ENCODE measurements around the gene GAPVD1. TPM values are rescaled to one million over a fixed set of nuclear protein-coding genes. Genes with fewer than 3 reads are reported as not detected.
A peak's percentile ranks its signal among the peaks of the same experiment; 100 is the strongest.
"Not testable (repeated sequence)": the region's sequence is repeated elsewhere in the genome, so short reads cannot be mapped to it uniquely, and the experiment has no call there.

The GAPVD1 gene
- total and polyA plus RNA-seq, 2 donors = 14.2 to 77.6 TPM

DNA sequence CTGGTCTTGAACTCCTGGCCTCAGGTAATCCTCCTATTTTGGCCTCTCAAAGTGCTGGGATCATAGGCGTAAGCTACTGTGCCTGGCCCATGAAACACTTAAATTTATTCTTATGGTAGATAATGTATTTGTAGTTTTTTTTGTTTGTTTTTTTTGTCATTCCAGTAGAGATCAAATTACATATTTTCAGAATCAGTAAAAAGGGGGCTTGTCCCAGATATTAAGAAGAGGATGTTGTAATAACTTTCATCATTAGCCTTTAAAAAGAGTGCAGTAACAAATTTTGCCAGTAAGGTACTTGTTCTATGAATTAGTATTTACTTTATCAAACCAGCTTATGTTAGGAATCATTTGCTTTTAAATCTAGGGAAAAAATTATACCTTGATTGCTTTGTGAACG, 42.6 kb downstream of the GAPVD1 start:
- Histone ChIP-seq H3K27ac (ENCODE audit: low read depth) (no peak overlapping the region), H3K36me3 (ENCODE audit: insufficient read depth) (peaks cover 9% of the 10 kb centered on the region), H3K4me1 (ENCODE audit: insufficient read depth) (no peaks in the 10 kb centered on the region), H3K4me3 (ENCODE audit: low read depth, low read length) (no peak overlapping the region)
- DNase-seq (ENCODE audit: extremely low spot score) = no peak
- 96% methylated on average over 2 of the region's 2 CpGs for WGBS

DNA sequence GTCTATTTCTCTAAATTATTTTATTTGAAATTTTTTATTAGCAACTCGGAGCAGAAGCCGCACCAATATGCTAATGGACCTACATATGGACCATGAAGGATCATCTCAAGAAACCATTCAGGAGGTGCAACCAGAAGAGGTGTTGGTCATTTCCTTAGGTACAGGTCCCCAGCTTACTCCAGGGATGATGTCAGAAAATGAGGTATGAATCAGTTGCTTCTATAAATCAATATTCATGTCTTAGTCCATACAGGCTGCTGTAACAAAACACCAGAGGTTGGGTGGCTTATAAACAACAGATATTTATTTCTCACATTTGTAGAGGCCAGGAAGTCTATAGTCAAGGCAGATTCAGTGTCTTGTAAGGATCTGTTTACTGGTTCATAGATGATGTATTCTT, 50.8 kb downstream of the GAPVD1 start:
- H3K4me3 ChIP-seq (ENCODE audit: low read depth, low read length) = no peak overlapping the region
- no peak for DNase-seq (ENCODE audit: extremely low spot score)
- no peaks in the 10 kb centered on the region for H3K4me1 ChIP-seq (ENCODE audit: insufficient read depth)
- peaks cover 5% of the 10 kb centered on the region for H3K36me3 ChIP-seq (ENCODE audit: insufficient read depth)
- no peak overlapping the region for H3K27ac ChIP-seq (ENCODE audit: low read depth)
- 96% methylated on average over 2 of the region's 2 CpGs for WGBS

DNA sequence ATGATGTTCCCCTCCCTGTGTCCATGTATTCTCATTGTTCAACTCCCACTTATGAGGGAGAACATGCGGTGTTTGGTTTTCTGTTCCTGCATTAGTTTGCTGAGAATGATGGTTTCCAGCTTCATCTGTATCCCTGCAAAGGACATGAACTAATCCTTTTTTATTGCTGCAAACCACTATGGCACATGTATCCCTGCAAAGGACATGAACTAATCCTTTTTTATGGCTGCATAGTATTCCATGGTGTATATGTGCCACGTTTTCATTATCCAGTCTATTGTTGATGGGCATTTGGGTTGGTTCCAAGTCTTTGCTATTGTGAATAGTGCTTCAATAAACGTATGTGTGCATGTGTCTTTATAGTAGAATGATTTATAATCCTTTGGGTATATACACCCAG, 54.7 kb downstream of the GAPVD1 start:
- H3K4me1 ChIP-seq (ENCODE audit: insufficient read depth); H3K27ac ChIP-seq (ENCODE audit: low read depth); H3K36me3 ChIP-seq (ENCODE audit: insufficient read depth); H3K4me3 ChIP-seq (ENCODE audit: low read depth, low read length); DNase-seq (ENCODE audit: extremely low spot score): not testable (repeated sequence)
- WGBS = 93% methylated on average over 3 of the region's 3 CpGs

DNA sequence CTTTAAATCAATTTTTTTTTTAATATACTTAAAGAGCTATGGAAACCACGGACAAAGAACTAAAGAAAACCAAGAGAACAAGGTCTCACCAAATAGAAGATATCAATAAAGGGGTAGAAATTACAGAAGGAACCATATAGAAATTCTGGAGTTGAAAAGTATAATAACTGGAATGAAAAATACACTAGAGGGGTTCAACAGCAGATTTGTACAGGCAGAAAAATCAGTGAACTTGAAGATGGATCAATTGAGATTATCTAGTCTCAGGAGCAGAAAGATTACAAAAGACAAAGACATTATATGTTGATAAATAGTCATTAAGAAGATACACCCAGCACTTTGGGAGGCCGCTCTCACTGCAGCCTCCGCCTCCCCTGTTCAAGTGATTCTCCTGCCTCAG, 56.1 kb downstream of the GAPVD1 start:
- H3K4me1 ChIP-seq (ENCODE audit: insufficient read depth) = no peaks in the 10 kb centered on the region
- H3K4me3 ChIP-seq (ENCODE audit: low read depth, low read length) = no peak overlapping the region
- WGBS = 98% methylated on average over 3 of the region's 3 CpGs
- peaks cover 2% of the 10 kb centered on the region for H3K36me3 ChIP-seq (ENCODE audit: insufficient read depth)
- no peak for DNase-seq (ENCODE audit: extremely low spot score)
- no peak overlapping the region for H3K27ac ChIP-seq (ENCODE audit: low read depth)

DNA sequence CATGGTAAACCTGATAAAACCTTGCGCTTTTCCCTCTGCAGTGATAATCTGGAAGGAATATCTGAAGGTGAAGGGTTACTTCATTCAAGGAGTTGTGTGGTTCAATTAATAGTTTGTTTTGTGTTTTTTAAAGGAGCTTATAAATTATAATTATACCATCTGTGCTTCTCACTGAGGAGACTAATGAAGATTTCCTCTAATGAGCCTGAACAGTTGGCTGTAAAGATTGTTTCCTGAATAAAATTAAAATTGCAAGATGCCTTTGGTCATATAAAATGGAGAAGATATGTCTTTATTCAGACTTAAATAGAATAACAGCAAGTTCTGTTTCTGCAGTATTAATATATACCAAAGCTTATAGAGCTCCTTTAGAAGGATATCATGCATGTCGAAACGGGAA, 59.9 kb downstream of the GAPVD1 start:
- no peak overlapping the region for H3K4me3 ChIP-seq (ENCODE audit: low read depth, low read length)
- 96% methylated on average over 3 of the region's 3 CpGs for WGBS
- peaks cover 2% of the 10 kb centered on the region for H3K36me3 ChIP-seq (ENCODE audit: insufficient read depth)
- no peaks in the 10 kb centered on the region for H3K4me1 ChIP-seq (ENCODE audit: insufficient read depth)
- no peak overlapping the region for H3K27ac ChIP-seq (ENCODE audit: low read depth)
- no peak for DNase-seq (ENCODE audit: extremely low spot score)

DNA sequence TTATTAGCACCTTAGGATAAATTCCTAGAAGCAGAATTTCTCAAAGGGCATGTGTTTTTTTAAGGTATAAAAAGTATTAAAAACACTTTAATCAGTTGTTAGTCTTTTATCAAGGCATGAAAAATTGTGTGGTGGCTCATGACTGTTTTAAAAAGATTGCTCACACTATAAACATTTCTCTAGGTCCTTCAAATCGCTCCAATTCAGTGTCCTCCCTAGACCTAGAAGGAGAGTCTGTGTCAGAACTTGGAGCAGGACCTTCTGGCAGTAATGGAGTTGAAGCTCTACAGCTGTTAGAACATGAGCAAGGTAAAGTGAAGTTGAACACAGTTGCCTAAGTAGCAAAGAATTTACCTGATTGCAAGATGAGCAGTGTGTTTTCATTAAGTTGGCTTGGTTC, 62.0 kb downstream of the GAPVD1 start:
- Histone ChIP-seq H3K27ac (ENCODE audit: low read depth) (no peak overlapping the region), H3K4me3 (ENCODE audit: low read depth, low read length) (no peak overlapping the region), H3K36me3 (ENCODE audit: insufficient read depth) (peaks cover 2% of the 10 kb centered on the region), H3K4me1 (ENCODE audit: insufficient read depth) (no peaks in the 10 kb centered on the region)
- 92% methylated on average over 1 of the region's 1 CpG for WGBS
- DNase-seq (ENCODE audit: extremely low spot score) = no peak

DNA sequence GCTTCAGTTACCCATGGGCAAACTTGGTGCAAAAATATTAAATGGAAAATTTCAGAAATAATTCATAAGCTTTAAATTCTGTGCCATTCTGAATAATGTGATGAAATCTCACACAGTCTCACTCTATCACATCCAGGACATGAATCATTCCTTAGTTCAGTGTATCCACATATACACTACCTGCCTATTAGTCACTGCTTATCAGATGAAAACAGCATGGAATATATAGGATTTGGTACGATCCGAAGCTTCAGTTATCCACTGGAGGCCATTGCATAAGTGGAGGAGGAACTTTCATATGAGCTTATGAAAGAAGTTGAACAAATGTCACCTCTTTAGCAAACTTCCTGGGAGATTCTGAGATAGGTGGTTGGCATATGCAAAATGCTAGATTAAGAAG, 64.2 kb downstream of the GAPVD1 start:
- H3K4me3 ChIP-seq (ENCODE audit: low read depth, low read length) = no peak overlapping the region
- no peak overlapping the region for H3K27ac ChIP-seq (ENCODE audit: low read depth)
- H3K36me3 ChIP-seq (ENCODE audit: insufficient read depth) = peaks cover 2% of the 10 kb centered on the region
- DNase-seq (ENCODE audit: extremely low spot score) = no peak
- WGBS = 87% methylated on average over 2 of the region's 2 CpGs
- no peaks in the 10 kb centered on the region for H3K4me1 ChIP-seq (ENCODE audit: insufficient read depth)

DNA sequence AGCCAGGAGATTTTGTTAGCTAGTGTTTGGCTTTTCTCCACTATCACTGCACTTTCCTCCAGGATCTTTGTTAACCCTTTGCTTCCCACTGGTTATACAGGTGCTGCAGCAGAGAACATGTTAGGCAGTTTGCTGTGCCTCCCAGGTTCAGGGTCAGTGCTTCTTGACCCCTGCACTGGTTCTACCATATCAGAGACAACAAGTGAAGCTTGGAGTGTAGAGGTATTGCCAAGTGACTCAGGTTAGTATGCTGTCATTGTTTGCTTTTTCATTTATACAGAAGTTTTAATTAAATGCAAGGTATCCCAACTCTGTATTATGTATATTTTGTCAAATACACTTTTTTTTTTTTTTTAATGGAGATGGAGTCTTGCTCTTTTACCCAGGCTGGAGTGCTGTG, 68.4 kb downstream of the GAPVD1 start:
- no peak for DNase-seq (ENCODE audit: extremely low spot score)
- Histone ChIP-seq H3K4me3 (ENCODE audit: low read depth, low read length) (no peak overlapping the region), H3K36me3 (ENCODE audit: insufficient read depth) (peaks cover 2% of the 10 kb centered on the region), H3K4me1 (ENCODE audit: insufficient read depth) (no peaks in the 10 kb centered on the region), H3K27ac (ENCODE audit: low read depth) (no peak overlapping the region)

DNA sequence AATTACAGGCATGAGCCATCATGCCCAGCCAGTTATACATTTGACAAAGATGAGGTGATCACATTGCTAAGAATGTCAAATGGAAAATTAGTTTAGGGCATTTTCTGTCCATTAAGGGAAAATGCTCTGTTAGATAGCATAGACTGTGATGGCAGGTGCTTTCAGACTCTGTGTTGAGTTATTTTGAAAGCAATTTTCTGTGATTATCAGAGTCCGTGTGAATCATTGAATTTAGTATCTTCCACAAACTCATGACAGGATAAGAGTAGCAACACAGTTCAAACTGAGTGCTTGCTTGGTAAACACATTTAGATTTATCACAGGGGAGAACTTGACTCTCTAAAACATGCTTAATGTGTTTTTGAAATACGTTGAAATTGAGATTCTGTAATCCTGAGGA, 69.0 kb downstream of the GAPVD1 start:
- 84% methylated on average over 2 of the region's 2 CpGs for WGBS
- Histone ChIP-seq H3K36me3 (ENCODE audit: insufficient read depth) (peaks cover 2% of the 10 kb centered on the region), H3K4me1 (ENCODE audit: insufficient read depth) (no peaks in the 10 kb centered on the region), H3K4me3 (ENCODE audit: low read depth, low read length) (no peak overlapping the region), H3K27ac (ENCODE audit: low read depth) (no peak overlapping the region)
- DNase-seq (ENCODE audit: extremely low spot score) = no peak

DNA sequence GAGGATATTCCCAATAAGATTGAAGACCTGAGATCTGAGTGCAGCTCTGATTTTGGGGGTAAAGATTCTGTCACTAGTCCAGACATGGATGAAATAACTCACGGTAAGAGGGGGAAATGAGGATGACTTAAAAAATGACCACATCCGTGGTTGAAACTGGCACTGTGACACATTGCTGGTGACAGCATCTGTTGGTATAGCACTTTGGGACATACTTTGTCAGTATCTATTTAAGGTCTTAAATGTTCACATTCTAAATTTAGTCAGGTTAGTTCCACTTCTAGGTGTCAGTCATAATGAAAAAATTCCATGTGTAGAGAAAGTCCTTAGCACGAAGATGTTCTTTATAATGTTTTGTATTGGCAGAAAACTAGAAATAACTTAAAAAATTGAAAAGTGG, 70.9 kb downstream of the GAPVD1 start:
- H3K36me3 ChIP-seq (ENCODE audit: insufficient read depth) = peaks cover 6% of the 10 kb centered on the region
- 86% methylated on average over 3 of the region's 3 CpGs for WGBS

DNA sequence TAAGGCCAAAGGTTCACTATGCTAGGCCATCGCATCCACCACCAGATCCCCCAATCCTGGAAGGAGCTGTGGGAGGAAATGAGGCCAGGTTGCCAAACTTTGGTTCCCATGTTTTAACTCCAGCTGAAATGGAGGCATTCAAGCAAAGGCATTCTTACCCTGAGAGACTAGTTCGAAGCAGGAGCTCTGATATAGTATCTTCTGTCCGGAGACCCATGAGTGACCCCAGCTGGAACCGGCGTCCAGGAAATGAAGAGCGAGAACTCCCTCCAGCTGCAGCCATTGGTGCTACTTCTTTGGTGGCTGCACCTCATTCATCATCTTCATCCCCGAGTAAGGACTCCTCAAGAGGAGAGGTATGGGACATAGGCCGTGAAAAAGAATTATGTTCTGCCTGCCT, 75.6 kb downstream of the GAPVD1 start:
- Histone ChIP-seq H3K36me3 (ENCODE audit: insufficient read depth) (peaks cover 10% of the 10 kb centered on the region), H3K4me3 (ENCODE audit: low read depth, low read length) (no peak overlapping the region), H3K4me1 (ENCODE audit: insufficient read depth) (no peaks in the 10 kb centered on the region), H3K27ac (ENCODE audit: low read depth) (no peak overlapping the region)
- WGBS = 75% methylated on average over 8 of the region's 8 CpGs
- no peak for DNase-seq (ENCODE audit: extremely low spot score)

More for the DNA sequence above, 70.9 kb downstream of the GAPVD1 start:
- DNase-seq (ENCODE audit: extremely low spot score) = no peak
- H3K27ac ChIP-seq (ENCODE audit: low read depth) = no peak overlapping the region
- H3K4me1 ChIP-seq (ENCODE audit: insufficient read depth) = no peaks in the 10 kb centered on the region
- no peak overlapping the region for H3K4me3 ChIP-seq (ENCODE audit: low read depth, low read length)

DNA sequence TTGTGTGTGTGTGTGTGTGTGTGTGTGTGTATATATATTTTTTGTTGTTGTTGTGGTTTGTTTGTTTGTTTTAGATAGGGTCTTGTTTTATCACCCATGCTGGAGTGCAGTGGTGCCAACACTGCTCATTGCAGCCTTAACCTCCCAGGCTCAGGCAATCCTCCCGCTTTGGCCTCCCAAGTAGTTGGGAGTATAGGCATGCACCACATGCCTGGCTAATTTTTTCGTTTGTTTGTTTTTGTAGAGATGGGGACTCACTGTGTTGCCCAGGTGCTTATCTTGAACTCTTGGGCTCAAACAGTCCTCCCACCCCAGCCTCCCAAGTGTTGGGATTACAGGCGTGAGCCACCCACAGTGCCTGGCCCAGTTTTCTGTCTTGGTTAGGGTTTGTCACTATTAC, 77.3 kb downstream of the GAPVD1 start:
- 93% methylated on average over 3 of the region's 3 CpGs for WGBS
- no peak for DNase-seq (ENCODE audit: extremely low spot score)
- Histone ChIP-seq H3K27ac (ENCODE audit: low read depth) (no peak overlapping the region), H3K4me1 (ENCODE audit: insufficient read depth) (no peaks in the 10 kb centered on the region), H3K36me3 (ENCODE audit: insufficient read depth) (peaks cover 10% of the 10 kb centered on the region), H3K4me3 (ENCODE audit: low read depth, low read length) (no peak overlapping the region)

DNA sequence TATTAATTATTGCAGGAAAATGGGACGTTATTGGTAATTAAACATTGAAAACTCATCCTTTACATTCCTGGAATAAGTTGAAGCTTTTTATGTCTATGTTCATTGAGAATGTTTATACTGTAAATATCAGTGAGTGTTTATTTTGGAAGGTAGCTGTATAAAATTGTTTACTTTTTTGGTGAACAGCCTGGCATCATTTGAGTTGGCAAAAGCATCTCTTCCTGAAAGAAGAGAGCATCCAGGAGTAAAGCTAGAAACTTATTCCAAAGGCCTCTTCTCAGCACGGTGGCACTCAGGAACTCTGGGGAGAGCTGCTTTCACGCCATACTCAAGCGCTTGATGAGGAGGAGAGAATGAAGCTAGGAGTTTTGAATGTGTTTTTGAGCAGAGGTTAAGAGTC, 79.9 kb downstream of the GAPVD1 start:
- no peak for DNase-seq (ENCODE audit: extremely low spot score)
- no peak overlapping the region for H3K27ac ChIP-seq (ENCODE audit: low read depth)
- WGBS = 81% methylated on average over 4 of the region's 4 CpGs
- peaks cover 12% of the 10 kb centered on the region for H3K36me3 ChIP-seq (ENCODE audit: insufficient read depth)
- no peaks in the 10 kb centered on the region for H3K4me1 ChIP-seq (ENCODE audit: insufficient read depth)
- H3K4me3 ChIP-seq (ENCODE audit: low read depth, low read length) = no peak overlapping the region

DNA sequence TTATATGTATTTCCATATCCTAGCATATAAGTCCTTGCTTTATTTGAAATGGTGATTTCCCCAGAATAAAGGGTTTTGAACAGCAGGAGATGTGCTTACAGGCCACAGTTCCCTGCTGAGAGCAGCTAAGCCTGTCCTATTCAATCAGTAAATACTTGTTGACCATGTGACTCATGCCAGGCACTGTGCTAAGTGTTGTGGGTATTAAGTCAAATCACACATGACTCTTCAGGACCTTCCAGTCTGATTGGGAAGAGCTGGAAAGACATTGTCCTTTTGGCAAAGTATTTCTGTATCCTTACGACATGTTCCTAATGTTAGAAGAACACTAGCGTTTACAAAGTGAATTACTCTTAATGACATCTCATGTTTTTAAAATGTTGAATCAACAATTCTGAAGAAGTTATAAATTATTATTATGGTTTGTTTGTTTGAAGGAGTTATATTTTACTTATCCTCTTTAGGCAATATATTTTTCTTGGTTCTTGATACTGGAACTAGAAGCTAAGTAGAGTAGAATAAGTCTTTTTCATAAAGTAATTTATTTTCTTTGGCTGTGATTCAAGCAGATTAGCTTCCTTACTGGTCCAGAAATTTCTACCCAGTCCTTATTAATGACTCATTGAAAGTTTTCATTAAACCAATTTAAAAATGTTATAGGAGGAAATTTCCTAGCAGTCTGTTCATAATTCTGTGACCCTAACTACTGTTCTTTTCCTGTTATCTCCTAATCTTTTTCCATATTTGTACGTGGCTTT, 82.1 kb downstream of the GAPVD1 start:
- no peak overlapping the region for H3K27ac ChIP-seq (ENCODE audit: low read depth)
- 47% methylated on average over 3 of the region's 3 CpGs for WGBS
- H3K4me1 ChIP-seq (ENCODE audit: insufficient read depth) = no peaks in the 10 kb centered on the region
- H3K36me3 ChIP-seq (ENCODE audit: insufficient read depth) = peaks cover 6% of the 10 kb centered on the region
- DNase-seq (ENCODE audit: extremely low spot score) = peak; percentile 37
- no peak overlapping the region for H3K4me3 ChIP-seq (ENCODE audit: low read depth, low read length)

All from urinary bladder (tissue), 4 donors.